C4-2B (cell line): Measurements from ENCODE around the gene IFT20.

Source experiments
- ZFX ChIP-seq: fragments of 450-650 bp; IDR thresholded peaks from 2 replicates; pipeline ENCODE4 v1.6.1; 2017
- TF ChIP-seq, protein P1 (sequence below): fragments of 450-650 bp; conservative IDR thresholded peaks from 2 replicates; pipeline ENCODE4 v1.5.1; 2017; ENCODE audit warnings: mild to moderate bottlenecking

DNA sequence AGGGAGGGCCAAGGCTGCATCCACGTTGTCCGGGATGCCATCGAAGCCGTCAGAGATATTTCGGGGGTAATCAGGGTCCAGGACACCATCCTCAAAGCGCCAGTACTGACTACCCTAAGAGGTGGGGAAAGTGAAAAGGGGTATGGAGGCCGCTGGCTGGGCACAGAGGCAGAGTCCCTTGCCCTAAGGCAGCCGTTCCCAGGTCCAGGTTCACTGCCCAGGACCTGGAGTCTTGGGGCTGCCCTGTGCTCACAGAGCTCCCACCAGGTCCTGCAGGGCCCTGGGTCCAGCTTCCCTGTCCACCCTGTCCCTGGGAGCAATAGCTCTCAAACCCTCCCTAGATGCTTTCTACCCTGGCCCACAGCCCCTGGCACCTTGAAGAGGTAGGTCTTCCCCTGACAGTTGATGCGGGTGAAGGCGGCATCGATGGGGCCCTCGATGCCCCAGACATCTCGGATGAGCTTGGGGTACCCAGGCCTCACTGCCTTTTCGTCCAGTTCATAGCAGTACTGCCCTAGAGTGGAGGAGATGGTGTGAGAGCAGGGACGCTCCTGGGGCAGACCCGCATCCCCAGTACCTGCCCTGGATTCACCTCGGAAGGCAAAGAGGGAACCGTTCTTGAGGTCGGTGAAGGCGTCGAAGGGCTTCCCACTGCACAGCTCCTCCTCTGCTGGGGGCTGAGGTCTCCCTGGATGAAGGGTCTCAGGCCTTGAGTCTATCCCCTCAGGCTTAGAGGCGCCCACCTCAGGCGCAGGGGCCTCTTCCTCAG lies 33.8 kb upstream of the IFT20 start:
- TF ChIP-seq, protein P1, sequence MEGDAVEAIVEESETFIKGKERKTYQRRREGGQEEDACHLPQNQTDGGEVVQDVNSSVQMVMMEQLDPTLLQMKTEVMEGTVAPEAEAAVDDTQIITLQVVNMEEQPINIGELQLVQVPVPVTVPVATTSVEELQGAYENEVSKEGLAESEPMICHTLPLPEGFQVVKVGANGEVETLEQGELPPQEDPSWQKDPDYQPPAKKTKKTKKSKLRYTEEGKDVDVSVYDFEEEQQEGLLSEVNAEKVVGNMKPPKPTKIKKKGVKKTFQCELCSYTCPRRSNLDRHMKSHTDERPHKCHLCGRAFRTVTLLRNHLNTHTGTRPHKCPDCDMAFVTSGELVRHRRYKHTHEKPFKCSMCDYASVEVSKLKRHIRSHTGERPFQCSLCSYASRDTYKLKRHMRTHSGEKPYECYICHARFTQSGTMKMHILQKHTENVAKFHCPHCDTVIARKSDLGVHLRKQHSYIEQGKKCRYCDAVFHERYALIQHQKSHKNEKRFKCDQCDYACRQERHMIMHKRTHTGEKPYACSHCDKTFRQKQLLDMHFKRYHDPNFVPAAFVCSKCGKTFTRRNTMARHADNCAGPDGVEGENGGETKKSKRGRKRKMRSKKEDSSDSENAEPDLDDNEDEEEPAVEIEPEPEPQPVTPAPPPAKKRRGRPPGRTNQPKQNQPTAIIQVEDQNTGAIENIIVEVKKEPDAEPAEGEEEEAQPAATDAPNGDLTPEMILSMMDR = no peak
- TF ChIP-seq ZFX = no peak
